ENCODE data around the gene CCDC88C.

DNA sequence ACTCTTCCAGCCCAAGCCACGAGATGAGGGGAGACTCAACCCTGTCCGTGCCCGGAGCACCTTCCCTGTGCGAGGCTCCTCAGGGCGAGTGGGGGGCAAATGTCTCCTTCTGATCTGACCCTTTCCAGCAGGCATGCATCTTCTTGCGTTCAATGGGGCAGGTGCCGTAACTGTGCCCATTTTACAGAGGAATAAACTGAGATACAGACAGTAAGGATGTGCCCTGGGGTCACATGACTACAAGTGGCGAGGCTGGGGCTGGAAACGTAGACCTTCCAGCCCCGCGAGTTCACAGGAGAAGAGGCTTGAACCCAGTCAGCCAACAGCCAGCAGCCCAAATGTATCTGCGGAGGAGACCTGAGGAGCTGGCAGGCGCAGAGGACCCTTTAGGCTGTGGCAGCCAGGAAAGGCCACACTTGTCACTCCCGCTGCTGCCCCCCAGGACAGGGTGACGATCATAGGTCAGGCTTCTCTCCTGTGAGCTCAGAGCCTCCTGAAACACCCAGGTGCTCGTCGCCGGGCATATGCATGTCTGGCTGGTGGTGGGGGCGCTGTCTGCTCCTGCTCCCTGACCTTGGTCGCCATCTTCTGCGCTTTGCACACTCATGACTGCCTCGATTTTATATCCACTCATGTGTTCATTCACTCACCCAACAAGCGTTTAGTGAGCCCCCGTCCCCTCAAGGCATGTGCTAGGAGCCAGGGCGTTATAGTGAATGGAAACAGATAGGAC lies 41.7 kb downstream of the CCDC88C start:
- TF ChIP-seq KAT7 (CRISPR knock-in tag; IDR thresholded peaks at IDR 0.05; ENCODE audit: borderline replicate concordance) (no peak), ELF4 (CRISPR knock-in tag; IDR thresholded peaks at IDR 0.05; ENCODE audit: low read depth) (no peak), ZNF121 (CRISPR knock-in tag; IDR thresholded peaks at IDR 0.05) (no peak), ZNF396 (CRISPR knock-in tag; IDR thresholded peaks at IDR 0.05; ENCODE audit: borderline replicate concordance) (no peak), MXD4 (CRISPR knock-in tag; IDR thresholded peaks at IDR 0.05; ENCODE audit: borderline replicate concordance) (no peak)
- TF ChIP-seq, protein P1, sequence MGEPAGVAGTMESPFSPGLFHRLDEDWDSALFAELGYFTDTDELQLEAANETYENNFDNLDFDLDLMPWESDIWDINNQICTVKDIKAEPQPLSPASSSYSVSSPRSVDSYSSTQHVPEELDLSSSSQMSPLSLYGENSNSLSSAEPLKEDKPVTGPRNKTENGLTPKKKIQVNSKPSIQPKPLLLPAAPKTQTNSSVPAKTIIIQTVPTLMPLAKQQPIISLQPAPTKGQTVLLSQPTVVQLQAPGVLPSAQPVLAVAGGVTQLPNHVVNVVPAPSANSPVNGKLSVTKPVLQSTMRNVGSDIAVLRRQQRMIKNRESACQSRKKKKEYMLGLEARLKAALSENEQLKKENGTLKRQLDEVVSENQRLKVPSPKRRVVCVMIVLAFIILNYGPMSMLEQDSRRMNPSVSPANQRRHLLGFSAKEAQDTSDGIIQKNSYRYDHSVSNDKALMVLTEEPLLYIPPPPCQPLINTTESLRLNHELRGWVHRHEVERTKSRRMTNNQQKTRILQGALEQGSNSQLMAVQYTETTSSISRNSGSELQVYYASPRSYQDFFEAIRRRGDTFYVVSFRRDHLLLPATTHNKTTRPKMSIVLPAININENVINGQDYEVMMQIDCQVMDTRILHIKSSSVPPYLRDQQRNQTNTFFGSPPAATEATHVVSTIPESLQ (CRISPR knock-in tag; IDR thresholded peaks at IDR 0.05): no peak
- TF ChIP-seq, protein P2, sequence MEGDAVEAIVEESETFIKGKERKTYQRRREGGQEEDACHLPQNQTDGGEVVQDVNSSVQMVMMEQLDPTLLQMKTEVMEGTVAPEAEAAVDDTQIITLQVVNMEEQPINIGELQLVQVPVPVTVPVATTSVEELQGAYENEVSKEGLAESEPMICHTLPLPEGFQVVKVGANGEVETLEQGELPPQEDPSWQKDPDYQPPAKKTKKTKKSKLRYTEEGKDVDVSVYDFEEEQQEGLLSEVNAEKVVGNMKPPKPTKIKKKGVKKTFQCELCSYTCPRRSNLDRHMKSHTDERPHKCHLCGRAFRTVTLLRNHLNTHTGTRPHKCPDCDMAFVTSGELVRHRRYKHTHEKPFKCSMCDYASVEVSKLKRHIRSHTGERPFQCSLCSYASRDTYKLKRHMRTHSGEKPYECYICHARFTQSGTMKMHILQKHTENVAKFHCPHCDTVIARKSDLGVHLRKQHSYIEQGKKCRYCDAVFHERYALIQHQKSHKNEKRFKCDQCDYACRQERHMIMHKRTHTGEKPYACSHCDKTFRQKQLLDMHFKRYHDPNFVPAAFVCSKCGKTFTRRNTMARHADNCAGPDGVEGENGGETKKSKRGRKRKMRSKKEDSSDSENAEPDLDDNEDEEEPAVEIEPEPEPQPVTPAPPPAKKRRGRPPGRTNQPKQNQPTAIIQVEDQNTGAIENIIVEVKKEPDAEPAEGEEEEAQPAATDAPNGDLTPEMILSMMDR (IDR thresholded peaks at IDR 0.05): no peak
- TF ChIP-seq, protein P3, sequence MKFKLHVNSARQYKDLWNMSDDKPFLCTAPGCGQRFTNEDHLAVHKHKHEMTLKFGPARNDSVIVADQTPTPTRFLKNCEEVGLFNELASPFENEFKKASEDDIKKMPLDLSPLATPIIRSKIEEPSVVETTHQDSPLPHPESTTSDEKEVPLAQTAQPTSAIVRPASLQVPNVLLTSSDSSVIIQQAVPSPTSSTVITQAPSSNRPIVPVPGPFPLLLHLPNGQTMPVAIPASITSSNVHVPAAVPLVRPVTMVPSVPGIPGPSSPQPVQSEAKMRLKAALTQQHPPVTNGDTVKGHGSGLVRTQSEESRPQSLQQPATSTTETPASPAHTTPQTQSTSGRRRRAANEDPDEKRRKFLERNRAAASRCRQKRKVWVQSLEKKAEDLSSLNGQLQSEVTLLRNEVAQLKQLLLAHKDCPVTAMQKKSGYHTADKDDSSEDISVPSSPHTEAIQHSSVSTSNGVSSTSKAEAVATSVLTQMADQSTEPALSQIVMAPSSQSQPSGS (CRISPR knock-in tag; IDR thresholded peaks at IDR 0.05; ENCODE audit: borderline replicate concordance, low read depth): no peak
